Smooth muscle cell (in vitro differentiated cells): ENCODE data around the gene CASKIN1. TPM values are rescaled to one million over a fixed set of nuclear protein-coding genes. Genes with fewer than 3 reads are reported as not detected.

ENCODE experiments used
- DNase-seq: peaks from one replicate; lab custom pipeline; 2025; ENCODE audit not compliant: unreplicated experiment; lab: John Stamatoyannopoulos, UW
- H2AFZ ChIP-seq: fragments of 200-600 bp; sonication (generic); 2 replicates; pipeline ENCODE4 v1.6.0; 2016; ENCODE audit warnings: antibody characterized with exemption, low read depth, mild to moderate bottlenecking
- H3F3A ChIP-seq: fragments of 200-600 bp; sonication (generic); 2 replicates; pipeline ENCODE4 v1.6.0; 2017; ENCODE audit warnings: antibody characterized with exemption, low read depth
- H3K27ac ChIP-seq: fragments of 200-600 bp; sonication (generic); 2 replicates; pipeline ENCODE4 v1.5.1; 2016; ENCODE audit warnings: low read depth, mild to moderate bottlenecking
- H3K27me3 ChIP-seq: fragments of 200-600 bp; sonication (generic); 2 replicates; pipeline ENCODE4 v1.6.1; 2016; ENCODE audit warnings: low read depth, mild to moderate bottlenecking
- H3K36me3 ChIP-seq: fragments of 200-600 bp; sonication (generic); 2 replicates; pipeline ENCODE4 v1.5.1; 2016; ENCODE audit warnings: low read depth
- H3K4me1 ChIP-seq: fragments of 200-600 bp; sonication (generic); 2 replicates; pipeline ENCODE4 v1.5.1; 2016; ENCODE audit warnings: low read depth
- H3K4me2 ChIP-seq: fragments of 200-600 bp; sonication (generic); 2 replicates; pipeline ENCODE4 v1.6.0; 2016; ENCODE audit warnings: mild to moderate bottlenecking
- H3K4me3 ChIP-seq: fragments of 200-600 bp; sonication (generic); 2 replicates; pipeline ENCODE4 v1.5.1; 2016; ENCODE audit warnings: mild to moderate bottlenecking
- H3K79me2 ChIP-seq: fragments of 200-600 bp; sonication (generic); 2 replicates; pipeline ENCODE4 v1.6.0; 2016; ENCODE audit warnings: low read depth, mild to moderate bottlenecking
- H3K9ac ChIP-seq: fragments of 200-600 bp; sonication (generic); 2 replicates; pipeline ENCODE4 v1.6.0; 2016; ENCODE audit warnings: low read depth
- H3K9me3 ChIP-seq: fragments of 200-600 bp; sonication (generic); replicated peaks from 2 replicates; pipeline ENCODE4 v1.5.1; 2016; ENCODE audit warnings: low read depth
- H4K20me1 ChIP-seq: fragments of 200-600 bp; sonication (generic); 2 replicates; pipeline ENCODE4 v1.6.0; 2016; ENCODE audit warnings: low read depth
- CTCF ChIP-seq: fragments of 200-600 bp; sonication (generic); IDR thresholded peaks from 2 replicates; pipeline ENCODE4 v1.5.1; 2017; ENCODE audit warnings: borderline replicate concordance, mild to moderate bottlenecking, antibody characterized with exemption; ENCODE audit not compliant: insufficient read depth, poor library complexity, severe bottlenecking
- WGBS: methylation state at CpG from one replicate; pipeline ENCODE4 v1.1.7; 2016; ENCODE audit warnings: low lambda C conversion rate; 5-methylcytosine and 5-hydroxymethylcytosine counted together
- polyA plus RNA-seq: library from polyadenylated mRNA; unstranded; fragments of >200 nt; fragmentation: Nextera tagmentation; extraction: Ambion mirVana; gene quantifications from 2 replicates; pipeline ENCODE4 v1.2.1, GENCODE V29; 2016
- total RNA-seq: library from RNA; depleted of rRNA; stranded (reverse); fragments of >200 nt; gene quantifications from 2 replicates; pipeline ENCODE4 v1.2.3, GENCODE V29; 2014

Gene CASKIN1
- total and polyA plus RNA-seq, 2 experiments from 2014 or later: 0.09 to 0.45 TPM

DNA sequence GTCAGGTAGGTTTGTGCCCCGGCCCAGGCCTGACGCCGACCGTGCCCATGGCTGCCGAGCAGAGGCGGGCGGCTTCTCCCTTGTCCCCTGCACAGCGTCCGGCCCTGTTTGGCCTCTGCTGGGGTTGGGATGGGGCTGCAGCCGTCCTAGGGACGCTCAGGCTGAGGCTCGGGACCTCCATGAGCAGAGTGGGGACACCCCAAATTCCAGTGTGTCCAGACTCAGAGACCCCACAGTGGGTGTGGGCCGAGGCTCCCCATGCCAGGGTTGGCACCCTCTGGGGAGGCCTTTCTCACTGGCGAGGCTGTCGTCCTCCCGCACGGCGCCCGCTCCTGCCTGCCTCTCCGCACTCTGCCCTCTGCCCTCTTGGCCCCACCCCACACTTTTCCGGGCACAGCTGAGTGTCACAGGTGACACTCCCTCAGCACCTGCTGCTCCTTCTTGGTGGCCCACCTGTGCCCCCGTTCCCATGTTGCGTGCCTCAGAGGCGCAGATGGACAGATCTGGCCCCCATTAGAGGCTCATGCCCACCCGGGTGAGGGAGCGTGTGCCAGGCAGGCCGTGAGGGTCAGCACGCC is 24.7 kb downstream of the CASKIN1 start:
- 99% methylated on average over 27 of the region's 28 CpGs for WGBS
- H3K9ac ChIP-seq: no peak overlapping the region

GRCh38 chr16:2170587-2171435 is 25.6 kb downstream of the CASKIN1 start:
- whole genome bisulfite sequencing: 97% methylated on average over 37 of the region's 47 CpGs
- Histone ChIP-seq H3K36me3 (no peaks in the 10 kb centered on the region), H2AFZ (no peak overlapping the region), H3K27me3 (no peaks in the 10 kb centered on the region), H3K27ac (no peak overlapping the region), H4K20me1 (peaks cover 33% of the 10 kb centered on the region), H3F3A (no peaks in the 10 kb centered on the region), H3K4me3 (no peak overlapping the region), H3K4me1 (no peaks in the 10 kb centered on the region), H3K9ac (no peak overlapping the region), H3K79me2 (peaks cover 4% of the 10 kb centered on the region), H3K4me2 (no peak overlapping the region), H3K9me3 (no peaks in the 10 kb centered on the region)
- DNase-seq: no peak
- no peak for TF ChIP-seq CTCF

More for the DNA sequence above, 24.7 kb downstream of the CASKIN1 start:
- DNase-seq: no peak
- Histone ChIP-seq H3K4me2 (no peak overlapping the region), H3K27ac (no peak overlapping the region), H3K9me3 (no peaks in the 10 kb centered on the region), H3K4me1 (no peaks in the 10 kb centered on the region), H4K20me1 (peaks cover 25% of the 10 kb centered on the region), H3K36me3 (no peaks in the 10 kb centered on the region), H3K4me3 (no peak overlapping the region), H2AFZ (no peak overlapping the region), H3K79me2 (no peaks in the 10 kb centered on the region), H3K27me3 (no peaks in the 10 kb centered on the region), H3F3A (no peaks in the 10 kb centered on the region)
- TF ChIP-seq CTCF: no peak

- no peak for TF ChIP-seq CTCF
Measured at GRCh38 chr16:2170080-2170479, 26.3 kb downstream of the CASKIN1 start.

More at GRCh38 chr16:2170080-2170479, 26.3 kb downstream of the CASKIN1 start:
- Histone ChIP-seq H3K4me1 (no peaks in the 10 kb centered on the region), H3K9ac (no peak overlapping the region), H3K9me3 (no peaks in the 10 kb centered on the region), H3K4me3 (no peak overlapping the region), H3F3A (no peaks in the 10 kb centered on the region), H4K20me1 (peaks cover 35% of the 10 kb centered on the region), H3K27ac (no peak overlapping the region), H3K27me3 (no peaks in the 10 kb centered on the region), H3K79me2 (peaks cover 8% of the 10 kb centered on the region), H3K36me3 (no peaks in the 10 kb centered on the region), H3K4me2 (no peak overlapping the region), H2AFZ (no peak overlapping the region)
- DNase-seq: no peak
- 97% methylated on average over 18 of the region's 18 CpGs for WGBS
